Measurements from ENCODE around the gene C10orf95. TPM values are rescaled to one million over a fixed set of nuclear protein-coding genes. Genes with fewer than 3 reads are reported as not detected.
A peak's percentile ranks its signal among the peaks of the same experiment; 100 is the strongest.

The C10orf95 gene
- total and polyA plus RNA-seq, 2 of the 13 experiments (the other 11 are each of a cell fraction or from before 2014, with no cell fraction given), result 0.05 to 0.07 TPM

DNA sequence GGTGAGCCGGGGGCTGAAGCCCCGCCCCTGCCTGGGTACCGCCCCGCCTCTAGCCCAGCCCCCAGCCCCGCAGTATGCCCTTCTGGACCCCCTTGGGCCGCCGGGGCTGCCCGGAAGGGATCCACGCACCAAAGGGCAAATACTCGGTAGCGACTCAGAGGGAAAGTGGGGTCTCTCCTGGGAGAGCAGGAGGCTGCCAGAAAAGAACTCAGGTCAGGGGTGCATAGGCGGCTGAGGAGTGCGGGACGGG lies 29.9 kb downstream of the C10orf95 start (continued):
- TF ChIP-seq, protein P1, sequence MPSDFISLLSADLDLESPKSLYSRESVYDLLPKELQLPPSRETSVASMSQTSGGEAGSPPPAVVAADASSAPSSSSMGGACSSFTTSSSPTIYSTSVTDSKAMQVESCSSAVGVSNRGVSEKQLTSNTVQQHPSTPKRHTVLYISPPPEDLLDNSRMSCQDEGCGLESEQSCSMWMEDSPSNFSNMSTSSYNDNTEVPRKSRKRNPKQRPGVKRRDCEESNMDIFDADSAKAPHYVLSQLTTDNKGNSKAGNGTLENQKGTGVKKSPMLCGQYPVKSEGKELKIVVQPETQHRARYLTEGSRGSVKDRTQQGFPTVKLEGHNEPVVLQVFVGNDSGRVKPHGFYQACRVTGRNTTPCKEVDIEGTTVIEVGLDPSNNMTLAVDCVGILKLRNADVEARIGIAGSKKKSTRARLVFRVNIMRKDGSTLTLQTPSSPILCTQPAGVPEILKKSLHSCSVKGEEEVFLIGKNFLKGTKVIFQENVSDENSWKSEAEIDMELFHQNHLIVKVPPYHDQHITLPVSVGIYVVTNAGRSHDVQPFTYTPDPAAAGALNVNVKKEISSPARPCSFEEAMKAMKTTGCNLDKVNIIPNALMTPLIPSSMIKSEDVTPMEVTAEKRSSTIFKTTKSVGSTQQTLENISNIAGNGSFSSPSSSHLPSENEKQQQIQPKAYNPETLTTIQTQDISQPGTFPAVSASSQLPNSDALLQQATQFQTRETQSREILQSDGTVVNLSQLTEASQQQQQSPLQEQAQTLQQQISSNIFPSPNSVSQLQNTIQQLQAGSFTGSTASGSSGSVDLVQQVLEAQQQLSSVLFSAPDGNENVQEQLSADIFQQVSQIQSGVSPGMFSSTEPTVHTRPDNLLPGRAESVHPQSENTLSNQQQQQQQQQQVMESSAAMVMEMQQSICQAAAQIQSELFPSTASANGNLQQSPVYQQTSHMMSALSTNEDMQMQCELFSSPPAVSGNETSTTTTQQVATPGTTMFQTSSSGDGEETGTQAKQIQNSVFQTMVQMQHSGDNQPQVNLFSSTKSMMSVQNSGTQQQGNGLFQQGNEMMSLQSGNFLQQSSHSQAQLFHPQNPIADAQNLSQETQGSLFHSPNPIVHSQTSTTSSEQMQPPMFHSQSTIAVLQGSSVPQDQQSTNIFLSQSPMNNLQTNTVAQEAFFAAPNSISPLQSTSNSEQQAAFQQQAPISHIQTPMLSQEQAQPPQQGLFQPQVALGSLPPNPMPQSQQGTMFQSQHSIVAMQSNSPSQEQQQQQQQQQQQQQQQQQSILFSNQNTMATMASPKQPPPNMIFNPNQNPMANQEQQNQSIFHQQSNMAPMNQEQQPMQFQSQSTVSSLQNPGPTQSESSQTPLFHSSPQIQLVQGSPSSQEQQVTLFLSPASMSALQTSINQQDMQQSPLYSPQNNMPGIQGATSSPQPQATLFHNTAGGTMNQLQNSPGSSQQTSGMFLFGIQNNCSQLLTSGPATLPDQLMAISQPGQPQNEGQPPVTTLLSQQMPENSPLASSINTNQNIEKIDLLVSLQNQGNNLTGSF (CRISPR knock-in tag; IDR thresholded peaks at IDR 0.05), result no peak
- TF ChIP-seq ZC3H13 (CRISPR knock-in tag; IDR thresholded peaks at IDR 0.05), result 0 out of 2 replicates have a peak, but pooled peaks have one; percentile 12
- TF ChIP-seq, protein P2, sequence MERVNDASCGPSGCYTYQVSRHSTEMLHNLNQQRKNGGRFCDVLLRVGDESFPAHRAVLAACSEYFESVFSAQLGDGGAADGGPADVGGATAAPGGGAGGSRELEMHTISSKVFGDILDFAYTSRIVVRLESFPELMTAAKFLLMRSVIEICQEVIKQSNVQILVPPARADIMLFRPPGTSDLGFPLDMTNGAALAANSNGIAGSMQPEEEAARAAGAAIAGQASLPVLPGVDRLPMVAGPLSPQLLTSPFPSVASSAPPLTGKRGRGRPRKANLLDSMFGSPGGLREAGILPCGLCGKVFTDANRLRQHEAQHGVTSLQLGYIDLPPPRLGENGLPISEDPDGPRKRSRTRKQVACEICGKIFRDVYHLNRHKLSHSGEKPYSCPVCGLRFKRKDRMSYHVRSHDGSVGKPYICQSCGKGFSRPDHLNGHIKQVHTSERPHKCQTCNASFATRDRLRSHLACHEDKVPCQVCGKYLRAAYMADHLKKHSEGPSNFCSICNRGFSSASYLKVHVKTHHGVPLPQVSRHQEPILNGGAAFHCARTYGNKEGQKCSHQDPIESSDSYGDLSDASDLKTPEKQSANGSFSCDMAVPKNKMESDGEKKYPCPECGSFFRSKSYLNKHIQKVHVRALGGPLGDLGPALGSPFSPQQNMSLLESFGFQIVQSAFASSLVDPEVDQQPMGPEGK (CRISPR knock-in tag; IDR thresholded peaks at IDR 0.05), result no peak
- TF ChIP-seq ZNF777 (CRISPR knock-in tag; IDR thresholded peaks at IDR 0.05), result no peak
- TF ChIP-seq, protein P3, sequence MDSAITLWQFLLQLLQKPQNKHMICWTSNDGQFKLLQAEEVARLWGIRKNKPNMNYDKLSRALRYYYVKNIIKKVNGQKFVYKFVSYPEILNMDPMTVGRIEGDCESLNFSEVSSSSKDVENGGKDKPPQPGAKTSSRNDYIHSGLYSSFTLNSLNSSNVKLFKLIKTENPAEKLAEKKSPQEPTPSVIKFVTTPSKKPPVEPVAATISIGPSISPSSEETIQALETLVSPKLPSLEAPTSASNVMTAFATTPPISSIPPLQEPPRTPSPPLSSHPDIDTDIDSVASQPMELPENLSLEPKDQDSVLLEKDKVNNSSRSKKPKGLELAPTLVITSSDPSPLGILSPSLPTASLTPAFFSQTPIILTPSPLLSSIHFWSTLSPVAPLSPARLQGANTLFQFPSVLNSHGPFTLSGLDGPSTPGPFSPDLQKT (CRISPR knock-in tag; IDR thresholded peaks at IDR 0.05; ENCODE audit: borderline replicate concordance), result no peak
- TF ChIP-seq ZNF232 (CRISPR knock-in tag; IDR thresholded peaks at IDR 0.05; ENCODE audit: borderline replicate concordance), result peak; percentile 1; the same call in 1 of the 2 replicates
- TF ChIP-seq SOX6 (IDR thresholded peaks at IDR 0.05), result no peak
- no peak for TF ChIP-seq SOX6 (CRISPR knock-in tag; IDR thresholded peaks at IDR 0.05)
- TF ChIP-seq, protein P4, sequence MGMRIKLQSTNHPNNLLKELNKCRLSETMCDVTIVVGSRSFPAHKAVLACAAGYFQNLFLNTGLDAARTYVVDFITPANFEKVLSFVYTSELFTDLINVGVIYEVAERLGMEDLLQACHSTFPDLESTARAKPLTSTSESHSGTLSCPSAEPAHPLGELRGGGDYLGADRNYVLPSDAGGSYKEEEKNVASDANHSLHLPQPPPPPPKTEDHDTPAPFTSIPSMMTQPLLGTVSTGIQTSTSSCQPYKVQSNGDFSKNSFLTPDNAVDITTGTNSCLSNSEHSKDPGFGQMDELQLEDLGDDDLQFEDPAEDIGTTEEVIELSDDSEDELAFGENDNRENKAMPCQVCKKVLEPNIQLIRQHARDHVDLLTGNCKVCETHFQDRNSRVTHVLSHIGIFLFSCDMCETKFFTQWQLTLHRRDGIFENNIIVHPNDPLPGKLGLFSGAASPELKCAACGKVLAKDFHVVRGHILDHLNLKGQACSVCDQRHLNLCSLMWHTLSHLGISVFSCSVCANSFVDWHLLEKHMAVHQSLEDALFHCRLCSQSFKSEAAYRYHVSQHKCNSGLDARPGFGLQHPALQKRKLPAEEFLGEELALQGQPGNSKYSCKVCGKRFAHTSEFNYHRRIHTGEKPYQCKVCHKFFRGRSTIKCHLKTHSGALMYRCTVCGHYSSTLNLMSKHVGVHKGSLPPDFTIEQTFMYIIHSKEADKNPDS (CRISPR knock-in tag; IDR thresholded peaks at IDR 0.05), result no peak
- TF ChIP-seq ISX (CRISPR knock-in tag; conservative IDR thresholded peaks at IDR 0.05), result no peak
- TF ChIP-seq, protein P5, sequence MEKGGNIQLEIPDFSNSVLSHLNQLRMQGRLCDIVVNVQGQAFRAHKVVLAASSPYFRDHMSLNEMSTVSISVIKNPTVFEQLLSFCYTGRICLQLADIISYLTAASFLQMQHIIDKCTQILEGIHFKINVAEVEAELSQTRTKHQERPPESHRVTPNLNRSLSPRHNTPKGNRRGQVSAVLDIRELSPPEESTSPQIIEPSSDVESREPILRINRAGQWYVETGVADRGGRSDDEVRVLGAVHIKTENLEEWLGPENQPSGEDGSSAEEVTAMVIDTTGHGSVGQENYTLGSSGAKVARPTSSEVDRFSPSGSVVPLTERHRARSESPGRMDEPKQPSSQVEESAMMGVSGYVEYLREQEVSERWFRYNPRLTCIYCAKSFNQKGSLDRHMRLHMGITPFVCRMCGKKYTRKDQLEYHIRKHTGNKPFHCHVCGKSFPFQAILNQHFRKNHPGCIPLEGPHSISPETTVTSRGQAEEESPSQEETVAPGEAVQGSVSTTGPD (CRISPR knock-in tag; IDR thresholded peaks at IDR 0.05), result no peak
- TF ChIP-seq ATM (IDR thresholded peaks at IDR 0.05; ENCODE audit: borderline replicate concordance), result no peak
- no peak for TF ChIP-seq SSRP1 (CRISPR knock-in tag; IDR thresholded peaks at IDR 0.05)
- TF ChIP-seq ZNF207 (IDR thresholded peaks at IDR 0.05; ENCODE audit: borderline replicate concordance), result no peak
- no peak for TF ChIP-seq NONO (IDR thresholded peaks at IDR 0.05)
- TF ChIP-seq NONO (CRISPR knock-in tag; conservative IDR thresholded peaks at IDR 0.05), result peak; percentile 31; the same call in 1 of the 2 replicates
